D721Med (cell line): Measurements from ENCODE around the gene PZP.

Experiments used
- DNase-seq: peaks from one replicate; pipeline ENCODE4 v3.0.0; 2011; ENCODE audit warnings: low spot score; ENCODE audit not compliant: insufficient read length
- FAIRE-seq: peaks from 2 replicates; lab custom pipeline; 2011; peaks lifted over from hg19 to GRCh38; lab: Jason Lieb, UNC
- CTCF ChIP-seq: IDR thresholded peaks from 2 replicates; pipeline ENCODE4 v1.5.1; 2012; ENCODE audit warnings: mild to moderate bottlenecking, control low read depth; ENCODE audit not compliant: insufficient read depth; ENCODE audit errors: missing control alignments

The PZP gene

GRCh38 chr12:9127484-9127883 lies 80.7 kb downstream of the PZP start:
- TF ChIP-seq CTCF: no peak
- FAIRE-seq (no peak), DNase-seq (no peak)

GRCh38 chr12:9124383-9125031 lies 83.7 kb downstream of the PZP start:
- DNase-seq (no peak), FAIRE-seq (no peak)
- no peak for TF ChIP-seq CTCF

- FAIRE-seq: no peak
- DNase-seq: no peak
Measured at GRCh38 chr12:9123781-9124382, 84.3 kb downstream of the PZP start.

GRCh38 chr12:9122091-9122609 lies 86.0 kb downstream of the PZP start:
- DNase-seq (no peak), FAIRE-seq (no peak)
- no peak for TF ChIP-seq CTCF

More at GRCh38 chr12:9123781-9124382, 84.3 kb downstream of the PZP start:
- no peak for TF ChIP-seq CTCF

GRCh38 chr12:9120487-9121184 lies 87.6 kb downstream of the PZP start:
- no peak for DNase-seq
- TF ChIP-seq CTCF: no peak
- no peak for FAIRE-seq

GRCh38 chr12:9118158-9118557 lies 90.0 kb downstream of the PZP start:
- FAIRE-seq (no peak), DNase-seq (no peak)
- no peak for TF ChIP-seq CTCF
